Fibroblast of peridontal ligament (primary cell): ENCODE data around the gene TCEA2.

Source experiments
- DNase-seq: peaks from one replicate; pipeline ENCODE4 v3.0.0-alpha.2; 2010; ENCODE audit errors: extremely low read depth

The TCEA2 gene

DNA sequence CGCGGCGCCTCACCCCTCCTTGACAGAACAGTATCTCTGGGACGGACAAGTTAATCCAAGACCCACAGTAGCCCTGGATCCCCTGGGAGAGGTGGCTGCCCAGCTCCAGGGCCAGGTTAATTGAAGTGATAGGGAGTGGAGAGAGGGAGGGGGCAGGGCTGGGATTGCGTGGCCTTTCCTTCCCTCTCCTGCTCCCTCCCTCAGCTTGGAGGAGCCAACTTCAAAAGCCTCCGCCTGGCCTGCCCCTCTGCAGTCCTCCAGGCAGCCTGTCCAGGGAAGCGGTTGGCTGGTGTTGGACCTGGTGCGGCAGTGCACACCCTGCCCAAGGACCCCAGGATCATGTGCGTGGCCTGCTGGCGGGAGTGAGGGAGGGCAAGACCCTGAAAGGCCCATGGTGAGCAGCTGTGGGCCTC is 27.1 kb upstream of the TCEA2 start, which contains the start of gene C20orf204:
Gene C20orf204, plus strand, starts transcription at position 250 of the 413 bp plus-strand sequence. Its CDS starts 142 bp downstream, at position 392.
- DNase-seq = no peak

DNA sequence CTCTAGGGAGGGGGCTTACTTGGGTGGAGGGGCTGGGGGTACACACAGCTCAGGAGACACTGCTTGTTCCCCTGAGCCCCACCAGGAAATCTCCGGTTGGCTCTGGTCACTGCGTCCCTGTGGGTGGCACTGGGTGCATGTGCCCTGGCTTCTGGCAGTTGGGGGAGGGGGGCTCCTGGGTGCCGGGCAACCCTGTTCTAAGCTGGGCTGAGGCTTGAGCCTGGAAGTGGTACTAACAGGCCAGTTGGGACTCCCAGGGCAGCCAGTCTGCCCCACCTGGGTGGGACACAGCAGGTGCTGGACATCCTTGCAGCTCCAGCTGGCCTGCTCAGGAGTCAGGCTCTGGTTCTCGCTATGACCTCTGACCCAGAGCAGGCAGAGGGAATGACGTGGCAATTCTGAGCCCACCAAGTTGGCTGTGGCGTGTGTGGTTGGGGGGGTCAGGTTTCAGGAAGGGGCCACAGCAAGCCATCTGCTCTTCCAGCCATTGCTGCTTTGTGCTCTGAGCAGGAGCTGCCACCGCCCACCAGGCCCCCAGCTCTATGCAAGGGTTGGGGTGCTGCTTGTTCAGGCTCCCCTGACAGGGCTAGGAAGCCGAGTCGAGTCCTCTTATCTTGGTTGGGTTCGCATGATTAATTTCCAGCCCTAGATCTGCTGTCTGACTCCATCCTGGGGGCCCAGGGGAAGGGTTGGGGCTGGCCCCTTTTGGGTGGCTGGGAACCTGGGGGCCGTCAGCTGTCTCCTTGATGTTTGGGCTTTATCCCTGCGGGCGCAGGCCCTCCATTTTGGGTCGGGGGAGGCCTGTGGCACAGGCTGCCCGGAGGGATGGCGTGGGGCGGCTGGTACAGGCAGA is 26.4 kb upstream of the TCEA2 start:
- no peak for DNase-seq

DNA sequence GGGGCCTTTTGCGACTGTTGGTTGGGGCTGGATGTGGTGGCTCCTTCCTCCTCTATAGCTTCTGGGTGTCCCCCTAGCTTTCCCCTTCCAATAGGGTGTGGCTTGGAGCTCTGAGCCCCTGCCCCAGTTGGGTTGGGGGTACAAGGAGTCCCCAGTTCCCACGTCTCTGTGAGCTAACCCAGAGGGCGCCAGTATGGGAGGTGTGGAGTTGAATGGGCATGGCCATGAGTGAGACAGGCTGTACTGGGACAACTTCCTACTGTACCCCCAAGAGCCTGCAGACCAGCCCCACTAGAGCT is 25.9 kb upstream of the TCEA2 start:
- DNase-seq = no peak

DNA sequence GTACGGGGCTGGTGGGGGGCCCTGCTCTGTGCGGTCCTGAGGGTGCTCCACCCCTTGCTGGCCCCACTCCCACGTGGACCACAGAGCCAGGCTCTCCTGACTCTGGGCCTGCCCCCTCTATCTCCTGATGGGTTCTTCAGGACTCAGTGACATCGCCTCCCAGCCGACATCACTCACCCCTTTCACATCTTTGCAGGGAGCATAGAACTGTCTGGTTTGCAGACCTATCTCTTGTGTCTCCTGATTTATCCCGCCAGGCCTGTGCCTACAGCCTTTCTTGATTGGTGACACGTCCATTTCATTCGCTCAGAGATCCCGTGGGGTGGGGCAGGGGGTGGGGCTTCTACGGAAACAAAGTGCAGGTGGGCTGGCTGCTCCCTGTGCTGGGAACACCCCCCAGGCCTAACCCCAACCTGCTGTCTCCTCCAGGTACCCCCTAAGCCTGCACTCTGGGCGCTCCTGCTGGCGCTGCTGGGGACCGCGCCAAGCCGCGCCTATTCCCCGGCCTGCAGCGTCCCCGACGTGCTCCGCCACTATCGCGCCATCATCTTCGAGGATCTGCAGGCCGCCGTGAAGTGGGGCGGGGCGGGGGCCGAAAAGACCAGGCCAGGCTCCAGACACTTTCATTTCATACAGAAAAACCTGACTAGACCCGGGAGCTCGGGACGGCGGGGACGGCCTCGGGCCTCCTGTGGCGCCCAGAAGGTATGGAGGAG is 25.3 kb upstream of the TCEA2 start:
- DNase-seq = no peak

DNA sequence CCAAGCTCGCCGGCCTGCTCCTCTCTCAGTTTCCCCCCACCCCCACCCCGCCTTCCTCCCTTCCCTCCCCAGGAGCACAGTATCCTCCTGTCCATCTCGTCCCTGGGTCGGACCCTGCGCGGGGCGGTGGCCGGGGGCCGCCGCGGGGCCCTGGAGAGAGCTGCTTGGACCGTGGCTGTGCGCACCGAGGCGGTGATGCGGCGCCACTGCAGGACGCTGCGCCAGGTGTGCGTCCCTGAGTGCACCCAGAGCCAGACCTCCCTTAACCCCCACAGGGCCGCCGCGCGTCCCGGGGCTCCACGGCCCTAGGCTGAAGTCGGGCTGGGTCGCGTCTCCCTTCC is 24.8 kb upstream of the TCEA2 start:
- no peak for DNase-seq

DNA sequence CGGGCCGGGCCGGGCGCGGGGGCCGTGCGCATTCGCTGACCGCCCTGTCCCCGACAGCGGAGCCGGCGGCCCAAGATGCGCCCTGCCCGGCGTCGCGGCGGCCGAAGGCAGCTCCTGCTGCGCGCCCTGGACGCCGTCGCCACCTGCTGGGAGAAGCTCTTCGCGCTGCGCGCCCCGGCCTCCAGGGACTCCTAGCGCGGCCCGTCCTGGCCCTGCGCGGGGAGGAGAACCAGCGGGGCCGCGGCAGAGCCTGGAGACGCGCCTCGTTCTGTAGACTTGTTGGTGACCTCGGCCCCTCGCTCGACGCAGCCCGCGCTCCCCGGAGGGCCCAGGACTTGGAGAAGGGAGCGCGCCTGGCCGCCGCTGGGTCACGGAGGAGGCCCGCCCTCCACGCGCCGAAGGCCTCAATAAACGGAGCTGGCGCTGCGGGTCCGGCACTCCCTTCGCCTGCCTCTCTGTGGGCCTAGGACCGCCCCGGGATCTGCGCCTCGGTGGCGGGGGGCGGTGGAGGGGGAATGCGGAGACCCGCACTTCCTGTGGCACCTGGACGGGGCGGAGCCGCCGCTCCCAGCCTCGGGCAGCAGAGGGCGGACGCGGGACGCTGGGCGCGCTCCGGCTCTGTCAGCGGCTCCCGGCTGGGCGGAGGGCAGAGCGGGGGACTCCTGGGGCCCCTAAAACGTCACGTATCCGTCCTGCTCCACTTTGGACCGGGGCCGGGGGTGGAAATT is 24.3 kb upstream of the TCEA2 start:
- DNase-seq = no peak

DNA sequence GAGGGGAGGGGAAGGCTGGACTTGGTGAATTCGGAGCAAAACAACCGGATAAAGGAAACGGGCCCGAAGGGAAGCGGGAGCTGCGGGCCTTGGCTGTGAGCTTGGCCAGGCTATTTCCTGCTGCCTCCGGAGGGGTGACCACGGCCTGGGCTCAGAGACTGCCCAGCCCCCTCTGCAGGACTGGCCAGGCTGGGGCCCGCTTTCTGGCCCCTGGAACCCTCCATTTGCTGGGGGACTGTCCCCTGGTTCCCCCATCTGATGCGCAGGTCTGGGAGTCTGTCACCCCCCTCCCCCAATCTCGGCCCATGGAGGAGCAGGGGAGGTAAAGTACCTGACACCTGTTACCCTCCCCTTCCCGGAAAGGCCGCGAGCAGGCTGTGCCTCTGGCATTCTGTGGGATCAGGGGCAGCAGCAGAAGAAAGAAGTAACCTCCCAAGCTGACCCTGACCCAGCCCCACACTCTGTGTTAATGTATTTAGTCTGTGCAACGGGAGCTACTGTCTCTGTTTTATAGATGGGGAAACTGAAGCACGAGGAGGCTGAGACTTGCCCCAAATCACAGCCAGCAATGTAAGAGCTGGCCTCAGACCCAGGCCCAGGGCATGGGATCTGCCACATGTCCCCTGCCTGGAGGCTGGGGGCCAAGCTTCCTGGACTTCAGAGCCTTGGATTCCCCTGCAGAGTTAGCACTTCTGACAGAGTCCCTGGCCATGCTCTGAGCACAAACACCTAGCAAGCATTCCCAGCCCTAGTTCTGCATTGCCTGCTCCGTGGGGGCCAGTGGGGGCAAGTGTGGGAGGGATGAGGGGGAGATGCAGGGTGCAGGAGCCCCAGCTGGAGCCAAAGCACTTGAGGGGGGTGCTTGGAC is 23.5 kb upstream of the TCEA2 start:
- DNase-seq = no peak

DNA sequence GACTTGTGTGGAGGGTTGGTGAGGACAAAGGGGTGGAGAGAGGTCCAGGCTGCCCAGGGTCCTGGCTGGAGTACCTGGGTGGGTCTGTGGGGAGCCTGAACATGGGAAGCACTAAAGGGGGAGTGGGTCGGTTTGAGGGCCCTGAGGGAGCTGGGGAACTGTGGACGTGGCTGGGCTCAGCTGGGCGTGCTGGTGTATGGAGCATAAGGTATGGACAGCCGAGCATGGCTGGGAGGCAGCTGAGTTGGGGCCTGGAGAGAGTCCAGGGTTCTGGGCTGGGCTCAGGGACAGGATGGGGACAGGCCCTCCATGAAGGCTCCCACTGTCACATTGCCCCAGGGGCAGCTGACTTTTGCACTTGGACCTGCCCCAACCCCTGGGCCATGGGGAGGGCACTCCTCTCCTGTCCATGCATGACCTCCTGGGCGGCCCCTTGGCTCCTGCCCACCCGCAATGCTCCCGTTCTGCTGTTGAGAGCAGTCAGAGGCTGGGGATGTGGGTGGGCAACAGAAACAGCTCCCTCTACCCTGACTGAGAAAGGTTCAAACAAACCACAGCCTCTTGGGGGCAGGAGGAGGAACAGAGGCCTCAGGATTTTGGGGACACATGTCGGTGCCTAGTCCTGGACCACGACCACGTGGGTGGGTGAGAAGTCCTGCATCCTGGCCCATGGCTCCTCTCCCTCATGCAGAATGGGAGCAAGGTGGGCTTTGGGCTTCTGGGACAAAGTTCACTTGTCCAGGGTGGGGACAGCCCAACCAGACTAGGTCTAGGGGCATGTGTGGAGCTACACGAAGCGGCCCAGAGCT is 22.6 kb upstream of the TCEA2 start:
- DNase-seq = no peak

DNA sequence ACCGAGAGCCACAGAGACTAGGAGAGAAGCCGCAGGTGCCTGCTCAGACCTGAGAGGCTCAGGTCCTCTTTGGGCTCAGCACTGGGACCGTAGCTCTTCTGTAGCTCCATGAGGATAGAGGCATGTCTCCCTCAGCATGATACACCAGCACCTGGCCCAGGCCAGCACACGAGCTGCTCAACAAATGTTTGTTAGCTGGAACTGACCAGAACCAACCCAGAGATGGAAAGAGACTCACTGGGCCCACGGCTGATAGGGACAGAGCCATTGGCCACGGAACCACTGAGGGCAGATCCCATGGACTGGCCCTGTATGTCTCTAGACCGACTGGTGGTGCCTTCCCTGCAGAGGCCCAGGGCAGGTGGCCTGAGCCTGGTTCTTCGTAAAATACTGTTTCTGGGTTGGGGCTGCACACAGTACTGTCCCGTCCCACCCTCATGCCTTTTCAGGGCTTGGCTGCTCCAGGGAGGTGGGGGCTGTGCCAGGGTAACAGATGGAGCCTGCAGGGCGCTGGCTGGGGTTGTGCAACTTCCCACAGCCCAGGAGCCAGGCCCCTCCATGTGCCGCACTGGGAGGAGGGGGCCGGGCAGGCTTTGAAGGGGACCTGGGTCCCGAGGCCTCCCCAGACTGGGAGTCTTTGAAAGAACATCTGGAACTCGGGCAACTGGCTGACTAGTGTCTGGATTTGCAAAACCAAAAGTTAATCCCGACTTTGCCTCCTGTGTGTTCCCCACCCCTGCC is 21.8 kb upstream of the TCEA2 start:
- DNase-seq = no peak

DNA sequence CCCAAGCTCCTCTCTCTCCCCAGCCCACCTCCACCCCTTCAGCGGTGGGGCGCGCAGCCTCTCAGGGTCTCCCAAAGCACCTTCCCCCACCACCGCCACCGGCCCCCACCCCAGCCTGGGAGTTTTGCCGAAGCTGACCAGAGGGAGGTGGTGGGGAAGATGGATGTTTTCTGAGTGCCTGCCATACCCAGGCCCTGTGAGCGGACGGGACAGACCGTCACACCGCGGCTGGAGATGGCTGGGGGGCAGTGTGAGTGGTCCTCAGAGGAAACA is 21.3 kb upstream of the TCEA2 start:
- DNase-seq = no peak

DNA sequence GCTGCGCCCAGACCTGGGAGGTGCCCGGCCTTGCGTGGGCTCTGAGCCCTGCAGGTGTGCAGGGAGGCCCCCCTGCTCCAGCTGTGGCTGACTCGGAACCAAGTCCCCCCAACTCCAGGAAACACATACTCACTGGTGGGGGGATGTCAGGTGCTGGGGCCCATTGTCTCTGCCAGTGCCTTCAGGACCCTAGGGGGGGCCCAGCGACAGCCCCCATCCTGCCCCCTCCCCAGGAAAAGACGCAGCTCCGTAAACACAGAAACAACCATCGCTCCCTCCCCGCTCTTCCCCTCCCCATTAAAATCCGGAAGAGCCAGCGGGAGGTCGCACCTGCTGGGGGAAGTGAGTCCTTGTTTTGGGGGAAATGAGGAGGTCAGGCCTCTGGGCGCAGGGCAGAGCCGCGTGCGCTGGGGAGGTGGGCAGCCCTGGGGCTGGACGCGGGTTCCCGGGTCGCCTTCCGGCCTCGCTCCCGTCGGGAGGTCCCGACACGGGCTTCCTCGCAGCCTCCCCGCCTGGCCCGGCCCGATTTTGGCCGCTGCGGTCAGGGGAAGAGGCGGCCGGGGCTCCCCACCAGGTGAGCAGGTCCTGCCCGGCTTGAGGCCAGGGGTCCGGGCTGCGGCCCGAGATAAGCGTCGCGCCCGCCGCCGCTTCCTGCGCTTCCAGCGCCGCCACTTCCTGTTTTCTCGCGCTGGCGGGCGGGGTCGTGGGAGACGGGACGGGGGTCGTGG is 20.8 kb upstream of the TCEA2 start:
- no peak for DNase-seq

DNA sequence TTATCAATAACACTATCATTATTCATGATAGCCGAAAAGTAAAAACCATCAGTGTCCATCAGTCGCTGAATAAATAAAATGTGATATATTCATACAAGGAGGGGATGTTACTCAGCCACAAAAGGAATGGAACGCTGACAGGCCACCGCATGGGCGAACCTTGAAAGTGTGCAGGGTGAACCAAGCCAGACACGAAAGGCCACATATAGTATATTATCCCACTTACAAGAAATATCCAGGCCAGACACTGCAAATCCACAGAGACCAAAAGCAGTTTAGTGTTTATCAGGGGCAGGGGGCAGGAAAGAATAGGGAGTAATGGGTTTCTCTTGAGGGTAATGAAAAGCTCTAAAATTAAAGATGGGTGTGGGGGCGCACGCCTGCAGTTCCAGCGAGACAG is 19.2 kb upstream of the TCEA2 start:
- DNase-seq = no peak

DNA sequence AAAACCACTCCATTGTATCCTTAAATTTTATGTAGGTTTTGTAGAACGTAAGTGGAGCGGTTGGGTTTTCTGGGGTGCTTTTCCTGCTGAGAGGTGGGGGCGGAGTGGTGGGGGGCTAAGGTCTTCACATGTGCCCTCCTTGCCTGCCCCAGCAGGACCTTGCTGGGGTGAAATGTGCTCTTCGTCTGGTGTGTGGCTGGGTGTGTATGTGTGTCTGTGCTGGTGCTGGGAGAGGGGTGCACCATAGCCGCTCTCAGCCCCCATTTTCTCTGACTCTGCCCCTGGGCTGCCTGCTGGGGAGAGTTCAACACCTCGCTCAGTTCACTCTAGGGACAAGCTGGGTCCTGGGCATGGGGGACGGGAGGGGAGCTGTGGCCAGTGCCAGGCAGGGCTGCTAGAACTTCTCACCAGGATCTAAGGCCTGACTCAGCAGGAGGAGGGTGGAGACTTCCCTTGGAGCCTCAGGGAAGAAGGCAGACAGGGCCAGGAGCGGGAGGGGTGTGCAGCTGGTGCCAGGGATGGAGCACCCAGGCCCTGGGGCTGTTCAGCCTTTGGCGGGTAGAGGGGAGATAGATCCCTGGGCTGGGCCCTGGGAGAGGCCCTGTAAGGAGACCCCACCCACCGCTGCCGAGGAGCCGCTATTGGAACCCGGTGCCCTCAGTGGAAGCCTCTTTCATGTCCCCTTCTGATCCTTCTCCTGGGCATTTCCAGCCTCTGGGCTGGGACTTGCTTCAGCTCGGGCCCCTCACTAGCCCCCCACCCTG is 18.3 kb upstream of the TCEA2 start:
- DNase-seq = peak; percentile 45

DNA sequence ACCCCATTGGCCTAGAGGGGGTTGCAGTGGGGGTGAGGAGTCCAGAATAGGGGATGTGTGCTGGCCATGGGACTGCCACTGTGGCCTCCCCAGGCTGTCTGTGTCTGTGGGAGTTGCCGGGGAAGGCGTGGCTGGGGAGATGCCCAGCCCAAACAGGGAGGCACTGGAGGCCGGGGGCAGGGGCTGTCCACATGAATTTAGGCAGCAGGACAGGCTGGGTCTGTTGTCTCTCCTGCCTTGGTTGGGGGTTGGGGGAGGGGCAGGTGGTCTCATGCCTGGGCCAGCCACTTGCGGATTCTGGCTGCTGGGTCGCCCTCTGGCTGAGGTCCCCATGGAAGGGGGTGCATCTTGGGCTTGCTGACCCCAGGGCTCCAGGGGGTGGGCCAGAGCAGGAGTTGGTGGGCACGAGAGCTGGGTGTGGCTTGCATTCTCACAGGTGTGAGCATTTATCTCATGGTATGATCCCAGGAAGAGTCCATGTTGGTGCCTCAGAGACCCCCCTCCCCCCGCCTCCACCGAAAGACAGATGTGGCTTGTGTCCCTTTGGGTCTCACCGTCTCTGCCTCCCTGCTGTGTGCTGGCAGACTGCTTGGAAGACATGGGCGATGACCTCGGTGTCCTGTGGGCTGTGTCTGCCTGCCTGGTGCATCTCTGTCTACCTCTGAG is 17.5 kb upstream of the TCEA2 start:
- DNase-seq = no peak

DNA sequence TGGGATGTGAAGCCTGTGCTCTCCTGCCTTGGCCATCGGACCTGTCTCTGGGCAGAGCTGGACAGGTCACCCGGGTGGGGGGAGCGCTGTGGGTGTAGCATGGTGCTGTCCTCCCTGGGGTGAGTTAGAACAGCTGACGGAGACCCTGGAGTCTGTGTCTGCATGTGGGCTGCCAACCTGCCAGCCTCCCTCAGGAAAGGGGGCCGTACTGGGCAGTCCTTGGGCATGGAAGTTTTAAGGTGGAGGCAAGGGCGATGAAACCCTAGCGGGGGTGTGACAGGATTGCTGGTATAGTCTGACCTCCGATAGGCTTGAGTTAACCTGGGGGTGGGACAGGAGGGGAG is 16.0 kb upstream of the TCEA2 start:
- no peak for DNase-seq

DNA sequence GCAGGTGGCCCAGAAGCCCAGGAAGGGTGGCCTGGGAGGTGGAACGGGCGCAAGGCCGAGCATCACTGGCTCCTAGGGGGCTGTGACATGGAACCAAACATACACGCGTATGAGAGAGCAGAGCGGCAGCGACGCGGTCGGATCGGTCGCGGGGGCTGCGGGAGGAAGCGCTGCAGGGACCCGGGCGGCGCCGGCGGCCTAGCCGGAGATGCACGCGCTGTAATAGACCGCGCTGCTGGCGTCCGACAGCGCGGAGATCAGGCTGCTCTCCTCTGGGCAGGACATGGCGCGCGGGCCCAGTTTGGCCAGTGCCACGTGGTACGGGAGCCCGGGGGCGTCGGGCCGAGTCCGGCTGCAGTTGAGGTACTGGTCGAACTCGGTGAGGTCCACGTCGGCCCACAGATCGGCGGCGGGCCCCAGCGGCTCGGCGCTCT is 15.0 kb upstream of the TCEA2 start:
- DNase-seq = no peak

DNA sequence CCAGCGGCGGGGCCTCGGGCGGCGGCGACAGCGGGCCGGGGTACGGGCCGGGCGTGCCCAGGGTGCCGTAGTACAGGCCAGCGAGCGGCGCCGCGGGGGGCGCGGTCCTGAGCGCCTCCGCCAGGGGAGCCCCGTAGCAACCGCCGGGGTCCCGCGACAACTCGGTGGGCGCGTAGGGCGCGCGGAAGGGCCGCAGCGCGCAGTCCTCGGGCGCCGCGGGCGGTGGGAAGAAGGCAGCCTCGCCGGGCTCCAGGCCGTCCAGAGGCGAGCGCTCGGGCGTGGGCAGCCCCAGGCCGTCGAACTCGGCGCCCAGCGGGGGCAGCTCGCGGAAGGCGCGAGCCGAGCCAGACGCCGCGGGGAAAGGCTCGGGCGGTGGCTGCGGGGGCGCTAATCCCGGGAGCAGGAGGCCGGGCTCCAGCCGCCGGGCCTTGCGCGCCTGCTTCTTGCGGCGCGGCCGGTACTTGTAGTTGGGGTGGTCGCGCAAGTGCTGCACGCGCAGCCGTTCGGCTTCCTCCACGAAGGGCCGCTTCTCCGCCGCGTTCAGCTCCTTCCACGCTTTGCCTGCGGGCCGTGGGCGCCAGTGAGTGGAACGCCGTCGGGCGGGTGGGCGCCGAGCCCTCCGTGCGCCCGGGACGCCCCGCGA is 14.5 kb upstream of the TCEA2 start:
- no peak for DNase-seq
